DMS153 treated with DMSO at 0.1 percent for 48 hours (cell line): ENCODE measurements around the gene ANK3.

ENCODE experiments used
- DNase-seq: peaks from one replicate; lab custom pipeline; 2025; ENCODE audit not compliant: unreplicated experiment; lab: John Stamatoyannopoulos, UW

ANK3 gene

GRCh38 chr10:60186315-60187071 lies 203.2 kb downstream of the ANK3 start:
- no peak for DNase-seq

DNA sequence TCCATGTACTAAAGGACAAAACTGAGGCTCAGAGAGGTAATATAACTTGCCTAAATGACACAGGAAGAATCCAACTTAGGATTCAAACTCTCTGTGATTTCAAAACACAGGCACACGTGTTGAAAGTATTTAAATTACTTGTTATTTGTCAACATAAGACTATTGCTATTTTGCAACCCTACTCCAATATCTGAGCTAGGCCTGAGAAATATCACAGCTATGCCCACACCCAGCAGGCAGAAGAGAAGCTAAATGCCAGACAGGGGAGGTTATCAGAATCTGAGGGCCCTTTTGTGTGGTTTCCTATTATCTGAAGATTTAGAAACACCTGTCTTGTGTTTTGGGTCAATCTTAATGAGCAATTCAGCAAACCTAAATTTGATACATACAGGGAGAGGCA lies 204.3 kb downstream of the ANK3 start:
- DNase-seq, result no peak

DNA sequence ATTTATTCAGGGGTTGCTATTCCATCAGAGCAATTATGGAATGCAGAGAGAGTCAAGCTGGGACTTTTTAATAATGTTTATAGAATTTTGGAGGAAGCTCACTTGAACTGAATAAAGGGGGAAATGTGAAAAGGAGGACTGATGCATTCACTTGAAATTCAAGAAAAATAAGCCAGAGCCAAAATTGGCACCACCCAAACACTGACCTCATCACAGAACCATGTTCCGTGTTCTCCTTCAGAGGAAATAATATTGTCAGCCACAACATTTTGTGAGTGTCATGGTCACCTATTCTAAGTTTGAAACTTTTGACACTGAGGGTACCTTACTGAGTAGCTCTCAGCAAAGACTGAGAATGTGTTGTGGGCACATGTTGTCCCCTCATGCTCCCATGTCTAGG lies 207.0 kb downstream of the ANK3 start:
- DNase-seq, result no peak

DNA sequence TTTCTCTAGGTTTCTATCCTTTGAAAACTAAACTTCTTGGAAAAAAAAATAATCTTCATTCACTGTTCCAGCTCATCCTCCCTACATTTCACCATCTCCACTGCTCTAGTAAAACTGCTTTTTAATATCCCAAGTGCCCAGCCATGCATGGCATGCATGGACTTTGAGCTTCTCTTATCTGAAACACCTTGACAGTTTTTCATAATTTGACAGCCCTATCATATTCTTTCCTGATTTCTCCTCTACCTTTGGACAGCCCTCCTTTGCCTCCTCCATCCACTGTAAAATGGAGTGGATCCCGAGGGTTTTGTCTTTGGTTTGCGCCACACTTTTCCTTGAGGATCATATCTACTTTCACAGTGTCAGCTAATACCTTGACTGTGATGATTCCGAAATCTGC lies 212.8 kb downstream of the ANK3 start:
- no peak for DNase-seq

DNA sequence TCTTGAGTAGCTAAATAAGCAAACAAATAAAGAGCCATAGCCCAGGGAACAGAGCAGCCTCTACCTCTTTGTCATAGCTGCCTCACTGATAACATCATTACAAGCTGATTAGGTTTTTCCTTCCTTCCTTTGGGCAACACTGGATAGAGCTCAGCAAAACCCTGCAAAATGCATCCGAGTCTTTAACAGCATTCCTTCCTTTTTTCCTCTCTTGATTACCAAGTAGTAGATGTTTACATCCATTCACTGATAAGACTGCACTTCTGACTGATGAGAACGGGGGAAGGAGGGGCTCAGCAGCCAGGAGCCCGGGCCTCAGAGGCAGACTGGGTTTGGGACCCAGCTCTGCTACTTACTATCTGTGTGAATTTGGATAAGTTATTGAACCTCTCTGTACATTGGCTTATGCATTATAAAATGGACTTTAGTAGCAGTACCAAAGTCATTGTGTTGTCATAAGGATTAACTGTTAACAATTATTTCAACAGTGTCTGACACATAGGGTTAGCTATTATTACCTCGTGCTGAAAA lies 214.2 kb downstream of the ANK3 start:
- DNase-seq, result no peak

DNA sequence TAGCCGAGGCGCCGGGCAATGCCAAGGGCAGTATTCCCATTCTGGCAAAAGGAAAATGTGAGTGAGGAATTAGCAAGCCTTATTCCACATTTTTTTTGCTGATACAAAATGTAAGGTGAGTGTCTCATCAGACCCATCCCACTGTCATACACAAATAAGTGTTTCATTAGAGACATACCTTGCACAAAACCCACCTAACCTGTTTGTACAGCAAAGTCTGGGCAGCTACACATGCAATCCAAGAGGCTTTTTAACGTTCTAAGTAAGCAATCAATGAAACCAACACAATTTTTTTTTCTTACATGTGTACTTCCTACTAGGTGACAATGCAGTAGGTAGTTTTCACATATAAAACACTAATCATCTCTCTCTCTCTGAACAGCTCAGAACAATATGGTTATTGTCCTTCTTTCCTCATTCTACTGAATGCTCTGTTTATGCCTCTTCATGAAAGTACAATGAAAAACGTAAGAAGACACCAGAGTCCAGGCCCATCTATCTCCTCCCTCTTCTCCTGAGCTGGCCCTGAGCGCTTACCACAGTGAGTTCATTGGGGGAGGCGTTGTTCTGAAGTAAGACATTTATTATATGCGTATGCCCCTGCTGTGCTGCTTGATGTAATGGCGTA lies 217.2 kb downstream of the ANK3 start:
- no peak for DNase-seq

DNA sequence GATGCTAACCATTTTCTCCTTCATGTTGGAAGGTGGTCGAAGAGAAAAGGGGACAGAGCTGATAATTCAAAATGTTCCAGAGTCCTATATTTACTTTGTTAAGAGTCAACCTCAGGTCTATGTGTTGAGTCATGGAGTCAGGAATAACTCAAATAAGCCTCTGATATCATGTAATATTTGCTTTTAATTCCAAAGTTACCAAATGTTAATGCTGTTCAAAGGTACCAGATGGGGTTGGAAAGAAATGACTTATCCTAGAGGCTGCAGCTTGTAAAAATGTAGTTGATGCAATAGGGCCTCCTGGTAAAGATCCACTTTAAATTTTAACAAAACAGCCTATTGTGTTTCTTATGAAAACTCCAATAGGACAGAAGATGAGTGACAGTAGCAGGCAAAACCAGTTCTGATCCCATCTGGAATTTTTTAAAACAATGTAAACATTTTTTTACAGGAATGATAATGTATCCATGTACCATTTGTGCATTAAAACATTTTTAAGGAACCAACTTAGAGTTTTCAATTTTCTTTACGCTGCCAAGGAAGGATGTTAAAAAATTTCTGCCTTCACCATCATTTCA lies 218.2 kb downstream of the ANK3 start:
- DNase-seq, result no peak

DNA sequence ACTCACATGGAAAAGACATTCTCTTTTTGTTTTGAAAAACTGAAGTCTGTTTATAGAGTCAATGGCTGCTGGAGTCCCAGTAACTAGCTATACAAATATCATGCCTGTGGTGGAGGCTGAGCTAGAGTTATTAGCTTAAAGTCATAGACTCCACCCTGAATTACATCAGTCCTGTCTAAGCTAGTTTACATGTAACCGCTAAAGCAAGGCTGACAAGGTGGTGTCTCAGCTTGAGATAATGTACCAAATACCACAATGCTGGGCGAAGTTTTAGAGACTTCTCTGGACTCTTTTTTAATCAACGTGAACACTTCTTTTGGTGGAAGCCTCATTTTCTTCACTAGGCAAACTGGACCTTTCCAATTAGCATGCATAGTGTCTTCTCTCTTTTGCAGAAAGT lies 219.4 kb downstream of the ANK3 start:
- DNase-seq, result no peak

DNA sequence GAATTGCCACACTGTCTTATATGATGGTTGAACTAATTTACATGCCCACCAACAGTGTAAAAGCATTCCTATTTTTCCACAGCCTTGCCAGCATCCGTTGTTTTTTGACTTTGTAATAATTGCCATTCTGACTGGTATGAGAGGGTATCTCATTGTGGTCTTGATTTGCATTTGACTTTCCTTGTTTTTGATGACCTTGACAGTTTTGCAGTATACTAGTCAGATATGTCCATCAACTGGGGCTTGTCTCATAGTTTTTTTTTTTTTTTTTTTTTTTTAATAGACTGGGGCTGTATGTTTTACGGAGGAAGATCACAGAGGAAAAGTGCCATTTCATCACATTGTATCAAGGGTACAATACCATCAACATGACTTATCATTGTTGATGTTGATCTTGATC lies 220.6 kb downstream of the ANK3 start:
- DNase-seq, result no peak

GRCh38 chr10:60167050-60167449 lies 222.6 kb downstream of the ANK3 start:
- DNase-seq, result no peak

GRCh38 chr10:60163786-60164185 lies 225.9 kb downstream of the ANK3 start:
- DNase-seq, result no peak

DNA sequence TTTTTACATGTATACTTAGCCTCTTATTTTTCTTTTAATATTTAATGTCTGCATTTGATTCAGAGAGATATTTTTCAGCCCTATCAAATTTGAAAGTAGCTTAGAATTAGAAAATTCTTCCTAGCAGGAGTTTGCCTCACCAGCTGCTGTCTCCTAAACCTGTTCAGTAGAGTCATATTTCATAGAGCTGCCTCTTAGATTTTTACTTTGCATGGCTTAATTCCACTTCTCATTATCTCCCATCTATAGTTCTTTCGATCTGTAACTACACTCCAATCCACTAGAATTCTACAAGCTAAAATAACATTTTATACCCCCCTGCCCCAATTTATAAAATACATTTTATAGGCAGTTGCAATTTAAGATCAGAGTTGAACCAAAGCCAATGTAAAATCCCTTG lies 227.0 kb downstream of the ANK3 start:
- no peak for DNase-seq

DNA sequence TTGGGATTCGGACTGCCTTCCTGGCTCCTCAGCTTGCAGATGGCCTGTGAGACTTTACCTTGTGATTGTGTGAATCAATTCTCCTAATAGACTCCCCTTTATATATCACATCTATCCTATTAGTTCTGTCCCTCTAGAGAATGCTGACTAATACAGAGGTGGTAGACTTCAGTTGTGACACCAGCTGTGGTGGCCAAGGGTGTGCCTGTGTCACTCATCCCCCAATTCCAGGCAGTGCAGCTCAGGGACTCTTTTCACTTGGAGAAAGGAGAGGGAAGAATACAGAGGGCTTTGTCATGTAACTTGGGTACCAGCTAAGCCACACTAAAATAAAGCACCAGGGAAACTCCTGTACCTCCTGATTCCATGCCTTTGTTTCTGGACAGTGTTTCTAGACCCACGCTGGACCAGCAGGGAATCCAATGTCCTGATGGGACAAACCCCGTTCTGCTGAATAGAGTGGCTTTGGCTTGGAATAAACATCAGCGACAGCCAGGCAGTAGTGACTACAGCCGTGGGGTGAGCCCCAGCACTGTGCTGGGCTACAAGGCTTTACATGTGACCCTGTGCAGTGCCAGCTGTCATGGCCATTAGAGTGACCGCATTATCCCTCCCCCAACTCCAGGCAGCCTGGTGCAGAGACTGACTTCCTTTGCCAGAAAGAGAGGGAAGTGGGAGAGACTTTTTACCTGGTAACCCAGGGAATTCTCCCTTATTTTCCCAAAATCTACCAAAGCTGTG lies 233.6 kb downstream of the ANK3 start:
- no peak for DNase-seq

DNA sequence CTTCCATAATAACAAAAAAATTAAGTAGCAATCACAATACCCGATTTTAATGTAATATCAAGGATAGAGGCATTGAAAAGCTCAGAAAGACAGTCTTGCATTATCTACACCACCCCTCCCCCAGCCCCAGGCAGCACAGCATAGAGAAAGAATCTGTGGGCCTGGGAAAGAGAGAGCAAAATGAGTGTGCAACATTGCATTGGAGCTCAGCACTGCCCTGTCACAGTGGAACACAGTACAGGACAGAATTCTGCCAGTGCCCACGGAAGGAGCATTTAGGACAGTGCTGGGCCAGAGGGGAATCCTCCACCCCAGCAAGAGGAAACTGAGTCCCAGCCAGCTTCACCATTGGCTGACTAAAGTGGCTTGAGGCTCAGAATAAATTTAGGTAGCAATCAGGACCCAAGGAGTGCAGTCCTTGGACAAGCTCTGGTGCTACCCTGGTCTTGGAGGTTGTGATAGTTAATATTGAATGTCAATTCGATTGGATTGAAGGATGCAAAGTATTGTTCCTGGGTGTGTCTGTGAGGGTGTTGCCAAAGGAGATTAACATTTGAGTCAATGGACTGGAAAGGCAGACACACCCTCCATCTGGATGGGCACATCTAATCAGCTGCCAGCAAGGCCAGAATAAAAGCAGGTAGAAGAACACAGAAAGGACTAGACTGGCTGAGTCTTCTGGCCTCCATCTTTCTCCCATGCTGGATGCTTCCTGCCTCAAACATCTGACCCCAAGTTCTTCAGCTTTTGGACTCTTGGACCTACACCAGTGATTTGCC lies 234.4 kb downstream of the ANK3 start:
- DNase-seq, result no peak

- DNase-seq, result no peak
Observed at GRCh38 chr10:60149003-60149402, 240.7 kb downstream of the ANK3 start.

DNA sequence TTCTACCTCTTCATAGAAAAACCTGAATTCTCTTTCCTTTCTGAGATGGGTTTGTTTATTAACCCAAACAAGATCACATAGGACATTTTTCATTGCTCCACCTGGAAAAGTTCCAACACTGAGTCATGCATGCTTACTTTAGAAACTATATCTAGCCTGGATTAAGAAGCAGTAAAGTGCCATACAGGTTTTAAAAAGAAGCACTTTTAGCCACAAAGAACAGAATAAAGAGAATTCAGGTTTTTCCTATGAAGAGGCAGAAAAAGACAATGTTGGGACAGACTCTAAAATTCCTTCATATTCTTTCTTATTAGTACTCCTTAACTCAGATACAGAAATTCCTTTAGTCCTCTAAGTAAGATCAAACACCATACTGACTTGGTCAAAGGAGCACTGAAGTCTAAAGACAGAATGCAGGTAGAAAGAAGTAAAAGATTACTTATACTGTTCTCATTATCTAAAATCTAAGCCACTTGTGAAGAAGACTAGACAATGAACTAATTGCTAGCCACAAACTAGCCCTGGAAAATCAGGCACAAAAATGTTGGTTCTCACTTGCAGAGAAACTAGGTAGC lies 241.3 kb downstream of the ANK3 start:
- DNase-seq, result no peak

GRCh38 chr10:60147576-60148265 lies 242.0 kb downstream of the ANK3 start:
- DNase-seq, result no peak

DNA sequence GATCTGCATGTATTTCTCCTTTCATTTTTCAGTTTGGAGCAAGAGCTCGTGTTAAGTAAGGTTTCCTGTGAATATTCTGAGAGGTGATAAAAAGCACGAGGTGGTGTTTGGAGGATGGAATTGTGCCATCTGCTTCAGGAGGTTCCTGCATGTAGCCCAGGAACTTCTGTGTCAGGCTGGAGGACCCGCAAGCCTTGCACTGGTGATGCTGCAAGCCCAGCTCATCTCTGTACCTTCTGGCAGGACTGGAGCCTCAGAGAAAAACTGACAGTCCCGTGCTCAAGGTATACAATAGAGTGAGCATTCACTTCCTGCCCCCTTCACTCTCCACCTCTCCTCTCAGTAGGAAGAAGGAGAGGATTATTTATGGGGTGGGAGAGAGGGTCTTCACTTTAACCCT lies 242.7 kb downstream of the ANK3 start:
- DNase-seq, result no peak

- DNase-seq, result no peak
Observed at GRCh38 chr10:60144099-60144498, 245.6 kb downstream of the ANK3 start.

GRCh38 chr10:60142736-60143135 lies 246.9 kb downstream of the ANK3 start:
- DNase-seq, result no peak
